Measurements from ENCODE around the gene C17orf107.

Gene C17orf107

GRCh38 chr17:4937553-4937952, 38.2 kb downstream of the C17orf107 start:
- no peak for DNase-seq

DNA sequence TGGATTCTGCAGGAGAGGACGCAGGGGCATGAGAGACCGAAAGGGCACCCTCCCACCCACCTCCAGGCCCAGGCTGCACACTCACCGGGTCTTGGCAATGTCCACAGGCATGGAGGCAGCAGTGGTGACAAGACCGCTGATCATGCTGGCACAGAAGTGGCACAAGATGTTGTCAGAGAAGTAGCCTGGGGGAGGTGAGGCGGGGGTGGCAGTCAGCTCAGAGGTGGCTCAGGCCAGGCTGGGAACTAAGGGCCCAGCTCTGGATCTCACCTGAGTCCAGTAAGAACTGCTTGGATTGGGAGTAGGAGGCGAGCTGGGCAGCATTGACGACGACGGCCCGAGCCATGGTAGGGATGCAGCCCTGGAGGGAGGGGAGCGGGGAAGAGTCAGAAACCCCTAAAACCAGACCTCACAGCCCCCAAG, 38.7 kb downstream of the C17orf107 start:
- DNase-seq = no peak

- no peak for DNase-seq
These were observed 39.6 kb downstream of the C17orf107 start for GRCh38 chr17:4938688-4939545.

GRCh38 chr17:4939546-4939795, 40.1 kb downstream of the C17orf107 start:
- DNase-seq = no peak

- DNase-seq = peak; percentile 100
These were observed 40.6 kb downstream of the C17orf107 start, which contains the start of the genes RNF167 and SLC25A11 for GRCh38 chr17:4939796-4940554. RNF167 (plus strand) TSS chr17:4940268; CDS start chr17:4940910, 642 bp downstream. SLC25A11 (minus strand) TSS chr17:4940046; CDS start chr17:4939910, 136 bp downstream.

DNA sequence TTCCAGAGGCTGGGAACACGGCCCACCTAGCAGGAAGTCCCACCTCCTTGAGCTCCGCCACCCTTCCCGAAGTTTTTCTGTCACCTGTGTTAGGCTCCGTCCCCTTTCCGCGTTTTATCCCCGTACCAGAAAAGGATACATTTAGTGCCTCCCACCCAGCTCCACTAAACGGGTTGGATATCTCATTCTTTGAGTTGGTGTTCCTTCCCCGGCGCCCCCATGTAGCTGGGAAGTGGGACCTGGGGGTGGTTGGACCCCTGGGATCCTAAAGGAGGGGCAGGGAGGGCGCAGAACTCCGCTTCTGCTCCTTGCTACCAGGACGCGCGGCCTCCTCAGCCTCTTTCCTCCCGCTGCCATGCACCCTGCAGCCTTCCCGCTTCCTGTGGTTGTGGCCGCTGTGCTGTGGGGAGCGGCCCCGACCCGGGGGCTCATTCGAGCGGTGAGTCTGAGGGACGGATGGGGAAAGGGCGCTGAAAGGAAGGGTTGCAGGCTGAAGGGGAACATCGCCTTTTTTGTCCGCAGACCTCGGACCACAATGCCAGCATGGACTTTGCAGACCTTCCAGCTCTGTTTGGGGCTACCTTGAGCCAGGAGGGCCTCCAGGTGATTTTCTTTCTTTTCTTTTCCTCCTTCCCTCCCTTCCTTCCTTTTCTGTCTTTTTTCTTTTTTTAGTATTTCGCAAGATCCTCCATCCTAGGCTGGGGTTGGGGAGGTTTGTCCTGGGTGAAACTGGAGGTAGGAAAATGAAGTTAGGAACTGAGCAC, 41.4 kb downstream of the C17orf107 start:
- DNase-seq = peak; percentile 29

GRCh38 chr17:4941319-4941610, 41.9 kb downstream of the C17orf107 start:
- no peak for DNase-seq

- no peak for DNase-seq
These were observed 43.6 kb downstream of the C17orf107 start for GRCh38 chr17:4942760-4943508.

- peak; percentile 64 for DNase-seq
These were observed 44.8 kb downstream of the C17orf107 start for GRCh38 chr17:4944163-4944553.

- no peak for DNase-seq
These were observed 45.3 kb downstream of the C17orf107 start for GRCh38 chr17:4944554-4945175.

DNA sequence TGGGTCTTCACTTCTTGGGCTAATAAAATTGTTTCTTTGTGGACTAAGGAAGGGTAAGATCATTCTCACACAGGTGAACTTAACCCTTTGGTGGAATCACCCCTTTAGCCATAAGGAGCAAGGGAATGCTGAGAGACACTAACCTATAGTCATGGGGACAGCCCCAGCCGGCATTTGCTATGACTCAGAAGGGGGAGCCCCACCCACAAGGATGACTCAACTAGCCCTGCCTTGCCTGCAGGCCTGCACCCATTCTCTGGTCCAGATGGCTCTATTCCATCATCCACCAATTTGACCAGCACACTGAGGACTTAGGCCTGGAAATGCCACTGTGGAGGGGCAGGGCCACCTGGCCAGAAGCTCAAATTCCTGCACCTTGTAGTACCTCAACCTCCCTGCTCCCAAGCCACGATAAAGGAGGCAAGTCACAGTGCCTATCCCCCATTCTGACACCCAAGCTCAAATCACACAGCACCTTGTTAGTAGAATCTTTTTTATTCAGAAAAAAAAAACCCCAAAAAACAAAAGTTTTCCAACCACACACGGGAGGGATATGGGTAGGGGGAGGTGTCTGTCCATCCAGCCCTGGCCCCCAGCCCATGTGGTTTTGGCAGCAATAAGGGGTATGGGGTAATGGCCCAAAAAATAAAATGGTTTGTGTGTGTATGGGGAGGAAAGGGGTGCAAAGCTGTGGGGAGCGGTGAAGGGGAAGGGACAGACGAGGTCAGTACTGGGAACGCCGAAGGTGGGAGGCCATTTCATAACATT, 46.0 kb downstream of the C17orf107 start:
- DNase-seq = peak; percentile 88

GRCh38 chr17:4945944-4946280, 46.6 kb downstream of the C17orf107 start:
- no peak for DNase-seq

GRCh38 chr17:4946312-4946976, 47.1 kb downstream of the C17orf107 start:
- no peak for DNase-seq

DNA sequence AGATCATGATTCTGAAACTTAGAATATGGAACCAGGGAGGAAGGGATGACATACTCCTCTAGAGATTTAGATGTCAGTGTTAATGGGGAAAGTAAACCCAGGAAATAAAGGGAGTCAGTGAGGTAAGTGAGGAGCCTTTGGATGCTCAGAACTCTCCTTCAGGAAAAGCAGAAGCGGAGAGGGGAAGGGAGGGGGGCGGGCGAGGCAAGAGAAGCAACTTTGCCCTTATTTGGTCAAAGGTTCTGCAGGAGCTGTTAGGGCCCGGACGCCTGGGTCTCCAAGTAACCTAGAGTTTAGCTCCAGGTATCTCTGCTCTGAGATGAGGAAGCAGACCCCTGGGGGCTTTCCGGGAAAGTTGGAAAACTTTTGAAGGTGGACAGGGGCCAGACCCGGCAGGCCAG, 47.7 kb downstream of the C17orf107 start:
- DNase-seq = no peak

DNA sequence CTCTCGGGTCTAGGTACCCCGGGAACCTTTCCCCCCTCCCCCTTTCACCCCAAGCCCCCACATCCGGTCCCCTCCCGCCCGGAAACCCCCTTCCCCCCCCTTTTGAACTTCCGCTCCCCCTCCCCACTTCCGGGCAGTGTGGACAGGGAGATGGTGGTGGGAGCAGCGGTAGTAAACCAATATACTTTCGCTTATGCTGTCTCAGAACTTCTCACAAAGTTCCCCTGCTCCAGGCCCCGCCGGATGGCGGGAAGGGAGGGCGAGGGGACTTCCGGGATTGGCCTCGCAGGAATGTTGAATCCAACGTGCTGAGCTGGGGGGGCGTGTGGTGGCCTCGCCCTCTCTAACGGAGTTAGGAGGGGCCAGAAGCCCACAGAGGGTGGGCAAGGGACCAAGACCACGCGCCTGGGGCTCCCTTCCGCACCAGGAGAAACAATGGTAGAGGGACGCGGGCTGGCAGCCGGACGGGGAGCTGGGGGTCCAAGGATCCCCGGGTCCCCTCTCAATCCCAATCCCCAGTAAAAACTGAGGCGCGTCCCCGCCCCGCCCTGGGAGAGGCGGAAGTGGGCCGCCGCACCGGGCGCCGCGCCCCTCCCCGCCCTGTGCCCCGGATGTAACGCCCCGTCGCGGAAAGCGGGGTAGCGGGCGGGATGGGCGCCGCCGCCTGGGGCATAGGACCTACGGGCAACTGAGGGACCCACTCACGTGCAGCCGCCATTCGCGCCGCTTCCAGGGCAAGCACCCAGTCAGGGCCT, 48.3 kb downstream of the C17orf107 start:
- DNase-seq = peak; percentile 55

DNA sequence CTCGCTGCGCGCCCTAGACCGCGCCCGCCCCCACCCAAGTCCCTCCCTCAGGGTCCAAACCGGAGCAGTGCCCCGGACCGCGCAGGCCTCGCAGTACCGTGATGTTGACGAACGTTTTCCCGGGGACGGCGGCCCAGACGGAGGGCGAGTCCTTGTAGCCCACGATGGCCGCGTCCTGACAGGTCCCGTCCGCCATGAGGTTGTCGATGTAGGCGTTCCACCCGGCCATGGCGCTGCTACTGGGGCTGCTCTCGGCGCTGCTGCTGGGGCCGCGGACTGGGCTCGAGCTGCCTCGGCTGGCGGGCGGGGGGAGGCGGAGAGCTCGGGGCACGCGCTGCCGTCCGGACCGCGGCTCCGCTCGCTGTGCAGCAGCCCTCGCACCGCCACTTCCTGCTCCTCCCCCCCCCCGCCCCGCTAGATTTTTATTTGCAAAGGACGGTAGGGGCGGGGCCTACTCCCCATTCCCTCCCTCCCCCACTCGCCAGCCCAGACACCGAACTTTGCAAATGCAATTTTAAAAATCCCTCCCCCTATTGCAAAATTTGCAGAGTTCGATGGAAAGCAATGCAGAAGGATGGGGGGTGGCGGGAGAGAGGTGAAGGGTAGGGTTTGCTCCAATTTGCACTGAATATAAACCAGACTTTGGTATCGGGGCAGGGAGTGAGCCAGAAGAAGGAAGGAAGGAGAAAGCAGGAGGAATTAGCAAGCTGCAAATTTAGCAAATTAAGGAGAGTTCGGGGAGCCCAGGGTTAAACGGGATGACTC, 49.0 kb downstream of the C17orf107 start, which contains the start of gene PFN1:
Gene PFN1, minus strand, starts transcription at position 365 of the 765 bp plus-strand sequence. Its CDS starts 136 bp downstream, at position 229.
- DNase-seq = peak; percentile 96

- peak; percentile 80 for DNase-seq
These were observed 49.6 kb downstream of the C17orf107 start for GRCh38 chr17:4948931-4949320.

DNA sequence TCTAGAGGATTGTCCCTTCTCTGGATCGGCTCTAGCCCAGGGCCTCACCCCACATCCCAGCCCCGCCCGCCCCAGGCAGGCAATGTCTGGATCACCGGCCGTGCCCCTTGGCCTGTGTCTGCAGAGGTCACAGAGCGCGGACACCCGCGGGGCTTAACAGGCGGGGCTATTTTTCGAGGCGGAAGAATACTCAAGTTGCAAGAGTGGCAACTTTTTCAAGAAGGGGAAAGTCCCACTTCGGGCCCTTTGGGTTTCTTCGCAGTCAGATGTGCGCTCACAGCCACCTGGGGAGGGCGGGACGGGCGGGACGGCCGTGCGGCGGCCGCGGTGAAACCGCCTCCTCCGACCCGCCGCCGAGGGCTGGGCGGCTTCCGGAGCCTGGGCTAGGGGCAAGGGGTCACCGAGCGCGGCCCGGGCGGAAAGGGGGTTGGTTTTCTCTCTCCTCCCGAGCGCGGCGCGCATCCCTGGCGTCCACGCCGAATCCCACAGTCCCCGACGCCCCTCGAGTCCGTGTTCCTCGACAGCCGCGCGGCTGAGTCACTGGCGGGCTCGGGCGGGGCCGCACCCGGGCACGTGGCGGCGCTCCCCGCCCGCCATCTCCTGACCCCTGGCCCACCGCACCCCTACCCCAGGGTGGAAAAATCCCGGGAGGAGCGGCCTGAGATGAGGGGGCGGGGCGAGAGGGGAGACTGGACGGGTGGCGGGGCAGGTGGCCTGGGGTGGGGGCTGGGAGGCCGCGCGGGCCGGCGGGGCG, 50.2 kb downstream of the C17orf107 start:
- DNase-seq = peak; percentile 91
